Kidney epithelial cell (primary cell): Measurements from ENCODE around the gene SAMD8. TPM values are rescaled to one million over a fixed set of nuclear protein-coding genes. Genes with fewer than 3 reads are reported as not detected.
"Not testable (repeated sequence)": the region's sequence is repeated elsewhere in the genome, so short reads cannot be mapped to it uniquely, and the experiment has no call there.

Experiments used
- DNase-seq: peaks from one replicate; pipeline ENCODE4 v3.0.0-alpha.2; 2010; ENCODE audit warnings: low read depth
- H3K27me3 ChIP-seq: 2 replicates; pipeline ENCODE4 v1.6.0; 2011; ENCODE audit warnings: low read length; ENCODE audit not compliant: control insufficient read depth, insufficient read depth
- H3K36me3 ChIP-seq: 2 replicates; pipeline ENCODE4 v1.5.1; 2011; ENCODE audit warnings: low read length; ENCODE audit not compliant: control insufficient read depth, insufficient read depth
- H3K4me3 ChIP-seq: 2 replicates; pipeline ENCODE4 v1.5.1; 2011; ENCODE audit warnings: low read depth, mild to moderate bottlenecking, control low read depth, low read length
- CTCF ChIP-seq: IDR thresholded peaks from 2 replicates; pipeline ENCODE4 v1.5.1; 2011; ENCODE audit warnings: mild to moderate bottlenecking, moderate library complexity, low read length, control low read depth, inconsistent platforms; ENCODE audit not compliant: insufficient read depth, poor library complexity, severe bottlenecking
- total RNA-seq: library from RNA; depleted of rRNA; stranded (reverse); fragments of >200 nt; gene quantifications from 2 replicates; pipeline ENCODE4 v1.2.3, GENCODE V29; 2015

Gene SAMD8
- total RNA-seq, 1 donor from 2014 or later, result 14.9 TPM

GRCh38 chr10:75203724-75204123 is 92.3 kb downstream of the SAMD8 start:
- no peak for DNase-seq
- no peak overlapping the region for H3K4me3 ChIP-seq
- no peak for TF ChIP-seq CTCF
- no peaks in the 10 kb centered on the region for H3K36me3 ChIP-seq
- H3K27me3 ChIP-seq, result no peaks in the 10 kb centered on the region

GRCh38 chr10:75205908-75206307 is 94.5 kb downstream of the SAMD8 start:
- Histone ChIP-seq H3K4me3 (no peak overlapping the region), H3K27me3 (no peaks in the 10 kb centered on the region), H3K36me3 (no peaks in the 10 kb centered on the region)
- DNase-seq, result no peak
- TF ChIP-seq CTCF, result no peak

- H3K27me3 ChIP-seq, H3K4me3 ChIP-seq, H3K36me3 ChIP-seq, DNase-seq: not testable (repeated sequence)
Observed at GRCh38 chr10:75206638-75207037, 95.2 kb downstream of the SAMD8 start.

GRCh38 chr10:75207079-75207856 is 95.8 kb downstream of the SAMD8 start:
- Histone ChIP-seq H3K36me3 (no peaks in the 10 kb centered on the region), H3K27me3 (no peaks in the 10 kb centered on the region), H3K4me3 (no peak overlapping the region)
- TF ChIP-seq CTCF, result no peak
- DNase-seq, result no peak

- no peak for TF ChIP-seq CTCF
- H3K4me3 ChIP-seq, result no peak overlapping the region
- no peak for DNase-seq
- H3K36me3 ChIP-seq, result no peaks in the 10 kb centered on the region
- H3K27me3 ChIP-seq, result no peaks in the 10 kb centered on the region
Observed at GRCh38 chr10:75207857-75208144, 96.3 kb downstream of the SAMD8 start.

- no peak overlapping the region for H3K4me3 ChIP-seq
- no peaks in the 10 kb centered on the region for H3K27me3 ChIP-seq
- TF ChIP-seq CTCF, result no peak
- no peak for DNase-seq
- H3K36me3 ChIP-seq, result no peaks in the 10 kb centered on the region
Observed at GRCh38 chr10:75208181-75208580, 96.7 kb downstream of the SAMD8 start.
